ENCODE data around the gene MSRB2. TPM values are rescaled to one million over a fixed set of nuclear protein-coding genes. Genes with fewer than 3 reads are reported as not detected.

Gene MSRB2
- total RNA-seq, 4 donors from 2014 or later = 15.1 to 26.4 (median 16.6) TPM

DNA sequence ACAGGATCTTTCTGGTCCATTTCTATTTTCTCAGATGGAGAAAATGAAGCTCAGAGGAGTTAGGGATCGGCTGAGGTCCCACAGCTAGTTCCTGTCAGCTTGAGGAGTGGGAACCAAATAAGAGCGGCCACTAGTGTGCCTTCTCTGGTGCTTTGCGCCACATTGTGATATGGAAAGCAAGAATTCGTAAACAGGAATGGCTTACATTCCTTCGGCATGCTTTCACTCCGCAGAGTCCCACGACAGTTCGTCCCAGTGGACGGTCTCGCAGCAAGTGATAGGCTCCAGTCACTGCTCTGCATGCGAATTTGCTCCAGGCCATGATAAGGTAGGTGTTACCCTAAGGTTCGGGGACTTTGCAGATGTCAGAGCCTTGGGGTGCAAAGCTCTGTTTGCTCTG lies 55.2 kb downstream of the MSRB2 start:
- TF ChIP-seq CTCF (IDR thresholded peaks at IDR 0.05; ENCODE audit: low read depth) = no peak

GRCh38 chr10:23151071-23151470 lies 55.7 kb downstream of the MSRB2 start:
- no peak for TF ChIP-seq CTCF (IDR thresholded peaks at IDR 0.05; ENCODE audit: low read depth)

DNA sequence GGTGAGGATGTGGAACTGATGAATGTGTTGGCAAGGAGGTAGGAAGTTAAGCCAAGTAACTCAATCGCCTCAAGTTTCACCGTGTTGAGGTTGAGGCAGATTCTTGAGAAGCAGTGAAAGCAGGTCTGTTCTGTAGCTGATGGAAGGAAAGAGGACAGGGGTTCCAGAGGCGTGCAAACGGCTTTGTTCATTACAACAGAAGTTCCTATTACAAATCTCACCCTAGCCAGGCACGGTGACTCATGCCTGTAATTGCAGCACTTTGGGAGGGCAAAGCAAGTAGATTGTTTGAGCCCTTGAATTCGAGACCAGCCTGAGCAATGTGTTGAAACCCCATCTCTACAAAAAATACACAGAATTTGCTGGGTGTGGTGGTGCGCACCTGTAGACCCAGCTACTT lies 59.8 kb downstream of the MSRB2 start:
- no peak for TF ChIP-seq CTCF (IDR thresholded peaks at IDR 0.05; ENCODE audit: low read depth)

GRCh38 chr10:23156447-23157150 lies 61.2 kb downstream of the MSRB2 start:
- TF ChIP-seq CTCF (IDR thresholded peaks at IDR 0.05; ENCODE audit: low read depth) = no peak

- no peak for TF ChIP-seq CTCF (IDR thresholded peaks at IDR 0.05; ENCODE audit: low read depth)
Observed at GRCh38 chr10:23157239-23157681, 61.9 kb downstream of the MSRB2 start.

DNA sequence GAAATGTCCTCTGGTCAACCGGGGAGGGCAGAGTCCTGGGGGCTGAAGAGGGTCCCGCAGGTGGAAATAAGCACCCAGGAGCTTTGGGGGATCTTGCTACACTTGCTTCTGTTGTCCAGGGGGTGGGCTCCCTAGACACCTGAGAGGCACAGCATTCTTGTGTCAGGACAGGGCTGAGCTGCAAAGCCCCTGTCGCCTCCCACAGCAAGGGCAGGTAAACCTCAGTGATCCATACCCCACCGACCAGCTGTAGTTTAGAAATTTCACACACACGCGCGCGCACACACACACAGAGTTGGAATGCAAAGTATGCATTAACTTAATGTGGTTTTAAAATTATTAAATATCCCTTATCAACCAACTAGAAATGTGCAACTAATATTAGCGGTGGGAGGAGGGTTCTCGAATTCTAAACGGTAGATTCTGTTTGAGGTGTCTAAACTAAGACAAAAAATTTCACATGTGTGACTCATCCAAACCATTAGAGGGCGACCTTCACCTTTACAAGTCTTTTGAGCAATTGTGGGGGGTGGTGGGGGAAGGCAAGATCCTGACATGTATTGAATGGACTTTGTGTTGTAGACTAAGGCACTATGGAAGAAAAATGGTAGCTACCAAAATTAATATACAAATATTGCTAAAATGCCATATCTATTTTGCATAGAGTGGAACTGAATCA lies 62.5 kb downstream of the MSRB2 start:
- no peak for TF ChIP-seq CTCF (IDR thresholded peaks at IDR 0.05; ENCODE audit: low read depth)

DNA sequence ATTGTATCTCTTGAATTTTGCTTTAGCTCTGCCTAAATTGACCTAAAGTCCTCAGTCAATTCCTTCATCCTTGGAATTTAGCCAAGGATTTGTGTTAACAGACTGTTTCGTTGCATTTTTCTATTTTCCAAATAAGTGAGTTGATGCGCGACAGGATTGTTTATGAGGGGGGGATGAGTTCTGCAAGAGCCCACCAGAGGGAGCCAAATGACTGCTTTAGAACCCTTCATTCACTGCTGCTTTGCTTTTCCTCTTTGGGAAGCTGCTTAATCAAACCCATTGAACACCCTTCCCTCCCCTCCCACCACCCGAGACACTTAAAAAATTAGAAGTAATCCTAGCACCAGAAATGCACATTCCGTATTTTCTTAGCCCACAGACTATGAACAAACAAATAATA lies 63.0 kb downstream of the MSRB2 start:
- TF ChIP-seq CTCF (IDR thresholded peaks at IDR 0.05; ENCODE audit: low read depth) = no peak

Measured in subcutaneous adipose tissue (tissue), 4 donors.